HEK293 (cell line): ENCODE measurements around the gene TMEM63A.
A peak's percentile ranks its signal among the peaks of the same experiment; 100 is the strongest.

ENCODE experiments used
- CTCF ChIA-PET: fragments of 350-600 bp; formaldehyde crosslinking; extraction: SDS; loops from one replicate; lab custom pipeline; 2021; ENCODE audit warnings: antibody characterized with exemption; lab: Yijun Ruan, JAX
- POLR2A ChIA-PET: fragments of 300-600 bp; formaldehyde crosslinking; extraction: SDS; loops from one replicate; lab custom pipeline; 2020; ENCODE audit warnings: antibody characterized with exemption, inconsistent platforms; lab: Yijun Ruan, JAX
- H3K27ac ChIP-seq: fragments of 200-500 bp; sonication (Bioruptor generic); 2 replicates; pipeline ENCODE4 v1.5.1; 2014; ENCODE audit warnings: low read depth, low read length, control low read depth, inconsistent platforms; ENCODE audit errors: extremely low read depth
- H3K36me3 ChIP-seq, 2 experiments: fragments of 200-500 bp in 1 of 2; sonication (Bioruptor generic) in 1 of 2; 1 replicate in 1 of 2; 2 replicates in 1 of 2; pipeline ENCODE4 v1.5.1; 2014 to 2017; ENCODE audit warnings: inconsistent platforms in 2 of 2, low read length in 2 of 2; ENCODE audit not compliant: control insufficient read depth in 2 of 2, insufficient read depth in 1 of 2
- H3K4me1 ChIP-seq: fragments of 200-500 bp; sonication (Bioruptor generic); 2 replicates; pipeline ENCODE4 v1.5.1; 2014; ENCODE audit warnings: mild to moderate bottlenecking, low read length, inconsistent platforms; ENCODE audit not compliant: control insufficient read depth, insufficient read depth
- H3K4me3 ChIP-seq: 2 replicates; pipeline ENCODE4 v1.5.1; 2011; ENCODE audit warnings: low read depth, mild to moderate bottlenecking, control low read depth, low read length, moderate library complexity
- H3K9me3 ChIP-seq: fragments of 200-500 bp; sonication (Bioruptor generic); 2 replicates; pipeline ENCODE4 v1.5.1; 2014; ENCODE audit warnings: low read depth, low read length, inconsistent platforms; ENCODE audit not compliant: control insufficient read depth, insufficient read depth
- BCL11B ChIP-seq: fragments of 450-650 bp; formaldehyde crosslinking; IDR thresholded peaks from 2 replicates; pipeline ENCODE4 v1.5.1; 2016; ENCODE audit warnings: low read depth, missing biosample characterization, missing genetic modification characterization
- HOXC10 ChIP-seq: sonication (generic); formaldehyde crosslinking; IDR thresholded peaks from 2 replicates; pipeline ENCODE4 v1.8.1; 2023; ENCODE audit warnings: mild to moderate bottlenecking, missing genetic modification reagents
- MZF1 ChIP-seq: fragments of 450-650 bp; formaldehyde crosslinking; IDR thresholded peaks from 2 replicates; pipeline ENCODE4 v1.5.1; 2017; ENCODE audit warnings: missing biosample characterization, missing genetic modification characterization, borderline replicate concordance
- PRDM1 ChIP-seq: fragments of 450-650 bp; formaldehyde crosslinking; IDR thresholded peaks from 2 replicates; pipeline ENCODE4; 2016; ENCODE audit warnings: missing biosample characterization, missing genetic modification characterization
- PRDM10 ChIP-seq: fragments of 450-650 bp; formaldehyde crosslinking; IDR thresholded peaks from 2 replicates; pipeline ENCODE4 v1.5.1; 2016; ENCODE audit warnings: missing biosample characterization, missing genetic modification characterization
- SCRT1 ChIP-seq: fragments of 450-650 bp; formaldehyde crosslinking; IDR thresholded peaks from 2 replicates; pipeline ENCODE4 v1.5.1; 2016; ENCODE audit warnings: missing biosample characterization, missing genetic modification characterization, borderline replicate concordance
- ZBTB21 ChIP-seq: fragments of 450-650 bp; formaldehyde crosslinking; IDR thresholded peaks from 2 replicates; pipeline ENCODE4 v1.5.1; 2017; ENCODE audit warnings: missing biosample characterization, missing genetic modification characterization
- ZEB2 ChIP-seq: fragments of 450-650 bp; formaldehyde crosslinking; IDR thresholded peaks from 2 replicates; pipeline ENCODE4 v1.5.1; 2016; ENCODE audit warnings: missing biosample characterization, missing genetic modification characterization
- ZNF146 ChIP-seq: fragments of 450-650 bp; formaldehyde crosslinking; IDR thresholded peaks from 2 replicates; pipeline ENCODE4 v1.5.1; 2016; ENCODE audit warnings: missing biosample characterization, missing genetic modification characterization
- ZNF157 ChIP-seq: fragments of 450-650 bp; formaldehyde crosslinking; IDR thresholded peaks from 2 replicates; pipeline ENCODE4 v1.5.1; 2016; ENCODE audit warnings: missing biosample characterization, missing genetic modification characterization
- ZNF174 ChIP-seq: fragments of 450-650 bp; formaldehyde crosslinking; IDR thresholded peaks from 2 replicates; pipeline ENCODE4 v1.5.0; 2017; ENCODE audit warnings: missing biosample characterization, mild to moderate bottlenecking, missing genetic modification characterization
- ZNF350 ChIP-seq: fragments of 450-650 bp; formaldehyde crosslinking; IDR thresholded peaks from 2 replicates; pipeline ENCODE4 v1.5.0; 2017; ENCODE audit warnings: missing biosample characterization, mild to moderate bottlenecking, missing genetic modification characterization
- ZNF354C ChIP-seq: fragments of 450-650 bp; formaldehyde crosslinking; IDR thresholded peaks from 2 replicates; pipeline ENCODE4 v1.5.1; 2016; ENCODE audit warnings: missing biosample characterization, missing genetic modification characterization, low read depth, borderline replicate concordance
- ZNF394 ChIP-seq: fragments of 450-650 bp; formaldehyde crosslinking; IDR thresholded peaks from 2 replicates; pipeline ENCODE4 v1.5.1; 2016; ENCODE audit warnings: missing biosample characterization, missing genetic modification characterization, mild to moderate bottlenecking, moderate library complexity, borderline replicate concordance
- ZNF514 ChIP-seq: fragments of 450-650 bp; formaldehyde crosslinking; IDR thresholded peaks from 2 replicates; pipeline ENCODE4 v1.5.1; 2016; ENCODE audit warnings: missing biosample characterization, missing genetic modification characterization
- ZNF544 ChIP-seq: fragments of 450-650 bp; formaldehyde crosslinking; IDR thresholded peaks from 2 replicates; pipeline ENCODE4 v1.5.0; 2017; ENCODE audit warnings: missing biosample characterization, missing genetic modification characterization
- ZNF558 ChIP-seq: fragments of 450-650 bp; formaldehyde crosslinking; IDR thresholded peaks from 2 replicates; pipeline ENCODE4 v1.5.1; 2016; ENCODE audit warnings: missing biosample characterization, missing genetic modification characterization
- ZNF600 ChIP-seq: fragments of 450-650 bp; formaldehyde crosslinking; IDR thresholded peaks from 2 replicates; pipeline ENCODE4 v1.5.1; 2016; ENCODE audit warnings: missing biosample characterization, missing genetic modification characterization
- ZNF654 ChIP-seq: fragments of 450-650 bp; formaldehyde crosslinking; IDR thresholded peaks from 2 replicates; pipeline ENCODE4 v1.5.1; 2016; ENCODE audit warnings: low read depth, missing biosample characterization, missing genetic modification characterization
- ZNF768 ChIP-seq: fragments of 450-650 bp; formaldehyde crosslinking; IDR thresholded peaks from 2 replicates; pipeline ENCODE4 v1.5.1; 2018; ENCODE audit warnings: missing biosample characterization, mild to moderate bottlenecking, missing genetic modification characterization
- ZNF777 ChIP-seq: fragments of 450-650 bp; formaldehyde crosslinking; IDR thresholded peaks from 2 replicates; pipeline ENCODE4 v1.5.1; 2017; ENCODE audit warnings: missing biosample characterization, missing genetic modification characterization, borderline replicate concordance
- ZNF791 ChIP-seq: fragments of 450-650 bp; formaldehyde crosslinking; IDR thresholded peaks from 2 replicates; pipeline ENCODE4 v1.5.1; 2016; ENCODE audit warnings: missing biosample characterization, missing genetic modification characterization
- TF ChIP-seq, protein P1 (sequence below): fragments of 450-650 bp; formaldehyde crosslinking; IDR thresholded peaks from 2 replicates; pipeline ENCODE4 v1.5.1; 2017; ENCODE audit warnings: missing biosample characterization, missing genetic modification characterization
- TF ChIP-seq, protein P2 (sequence below): fragments of 450-650 bp; formaldehyde crosslinking; optimal IDR thresholded peaks from 2 replicates; pipeline ENCODE3; 2016; ENCODE audit warnings: missing biosample characterization, mild to moderate bottlenecking, missing genetic modification characterization
- TF ChIP-seq, protein P3 (sequence below): fragments of 450-650 bp; formaldehyde crosslinking; IDR thresholded peaks from 2 replicates; pipeline ENCODE4 v1.5.1; 2016; ENCODE audit warnings: missing biosample characterization, missing genetic modification characterization, low read depth

TMEM63A gene

DNA sequence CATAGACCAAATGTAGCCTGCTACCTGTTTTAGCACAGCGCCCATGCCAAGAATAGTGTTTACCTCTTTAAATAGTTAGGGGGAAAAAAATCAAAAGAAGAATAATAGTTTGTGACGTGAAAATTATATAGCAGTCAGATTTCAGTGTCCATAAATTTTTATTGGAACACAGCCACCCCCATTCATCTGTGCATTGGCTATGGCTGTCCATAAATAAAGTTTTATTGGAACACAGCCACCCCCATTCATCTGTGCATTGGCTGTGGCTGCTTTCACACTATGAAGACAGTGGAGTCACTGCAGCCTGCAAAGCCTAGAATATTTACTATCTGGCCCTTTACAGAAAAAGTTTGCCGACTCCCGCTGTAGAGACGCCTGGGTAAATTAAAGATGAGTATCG, 51.3 kb downstream of the TMEM63A start (continued):
- 0 out of 2 replicates have a peak, but pooled peaks have one; percentile 17 for TF ChIP-seq PRDM10 (tag by site-specific recombination)
- TF ChIP-seq, all 188 proteins: peak for 4

GRCh38 chr1:225828706-225829345, 53.4 kb downstream of the TMEM63A start:
- CTCF ChIA-PET = interaction anchor here (0.7 kb wide), 1 partner anchor 250 kb away, joined by 4 read pairs; no protein-coding TSS in a partner anchor
- Histone ChIP-seq H3K4me3 (no peak overlapping the region), H3K9me3 (no peaks in the 10 kb centered on the region), H3K36me3 (peaks cover 18 to 34% of the 10 kb centered on the region in 2 experiments), H3K27ac (no peak overlapping the region), H3K4me1 (no peaks in the 10 kb centered on the region)
- no peak for TF ChIP-seq ZNF558 (tag by site-specific recombination)
- TF ChIP-seq ZNF600 (tag by site-specific recombination) = no peak
- TF ChIP-seq ZNF394 (tag by site-specific recombination) = no peak
- no peak for TF ChIP-seq PRDM1
- TF ChIP-seq ZNF544 = no peak
- no peak for TF ChIP-seq ZNF768 (tag by site-specific recombination)
- no peak for TF ChIP-seq ZNF146 (tag by site-specific recombination)
- TF ChIP-seq BCL11B = no peak
- TF ChIP-seq SCRT1 (tag by site-specific recombination) = no peak
- no peak for TF ChIP-seq ZEB2
- no peak for TF ChIP-seq ZNF791 (tag by site-specific recombination)
- TF ChIP-seq, protein P1, sequence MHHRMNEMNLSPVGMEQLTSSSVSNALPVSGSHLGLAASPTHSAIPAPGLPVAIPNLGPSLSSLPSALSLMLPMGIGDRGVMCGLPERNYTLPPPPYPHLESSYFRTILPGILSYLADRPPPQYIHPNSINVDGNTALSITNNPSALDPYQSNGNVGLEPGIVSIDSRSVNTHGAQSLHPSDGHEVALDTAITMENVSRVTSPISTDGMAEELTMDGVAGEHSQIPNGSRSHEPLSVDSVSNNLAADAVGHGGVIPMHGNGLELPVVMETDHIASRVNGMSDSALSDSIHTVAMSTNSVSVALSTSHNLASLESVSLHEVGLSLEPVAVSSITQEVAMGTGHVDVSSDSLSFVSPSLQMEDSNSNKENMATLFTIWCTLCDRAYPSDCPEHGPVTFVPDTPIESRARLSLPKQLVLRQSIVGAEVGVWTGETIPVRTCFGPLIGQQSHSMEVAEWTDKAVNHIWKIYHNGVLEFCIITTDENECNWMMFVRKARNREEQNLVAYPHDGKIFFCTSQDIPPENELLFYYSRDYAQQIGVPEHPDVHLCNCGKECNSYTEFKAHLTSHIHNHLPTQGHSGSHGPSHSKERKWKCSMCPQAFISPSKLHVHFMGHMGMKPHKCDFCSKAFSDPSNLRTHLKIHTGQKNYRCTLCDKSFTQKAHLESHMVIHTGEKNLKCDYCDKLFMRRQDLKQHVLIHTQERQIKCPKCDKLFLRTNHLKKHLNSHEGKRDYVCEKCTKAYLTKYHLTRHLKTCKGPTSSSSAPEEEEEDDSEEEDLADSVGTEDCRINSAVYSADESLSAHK (tag by site-specific recombination) = no peak
- TF ChIP-seq HOXC10 = no peak
- TF ChIP-seq MZF1 (tag by site-specific recombination) = no peak
- POLR2A ChIA-PET = no interaction called here

- ChIA-PET POLR2A (interaction anchor here (0.6 kb wide), 1 partner anchor 16 kb away, joined by 3 read pairs; no protein-coding TSS in a partner anchor), CTCF (interaction anchor here (0.6 to 1.9 kb wide), 6 partner anchors 8 to 92 kb away, joined by 3 to 15 read pairs (median 4); no protein-coding TSS in a partner anchor)
- no peak overlapping the region for H3K4me3 ChIP-seq
- H3K4me1 ChIP-seq = no peaks in the 10 kb centered on the region
- no peak overlapping the region for H3K27ac ChIP-seq
- H3K9me3 ChIP-seq = no peaks in the 10 kb centered on the region
- peaks cover 5 to 24% of the 10 kb centered on the region in 2 experiments; a peak in 2 of 3 replicates for H3K36me3 ChIP-seq
- TF ChIP-seq ZNF174 (no peak), ZNF354C (no peak), ZBTB21 (tag by site-specific recombination) (no peak), ZNF777 (tag by site-specific recombination) (no peak), ZNF514 (tag by site-specific recombination) (no peak), ZNF654 (no peak), ZNF350 (no peak), ZNF157 (tag by site-specific recombination) (no peak)
- TF ChIP-seq, protein P2, sequence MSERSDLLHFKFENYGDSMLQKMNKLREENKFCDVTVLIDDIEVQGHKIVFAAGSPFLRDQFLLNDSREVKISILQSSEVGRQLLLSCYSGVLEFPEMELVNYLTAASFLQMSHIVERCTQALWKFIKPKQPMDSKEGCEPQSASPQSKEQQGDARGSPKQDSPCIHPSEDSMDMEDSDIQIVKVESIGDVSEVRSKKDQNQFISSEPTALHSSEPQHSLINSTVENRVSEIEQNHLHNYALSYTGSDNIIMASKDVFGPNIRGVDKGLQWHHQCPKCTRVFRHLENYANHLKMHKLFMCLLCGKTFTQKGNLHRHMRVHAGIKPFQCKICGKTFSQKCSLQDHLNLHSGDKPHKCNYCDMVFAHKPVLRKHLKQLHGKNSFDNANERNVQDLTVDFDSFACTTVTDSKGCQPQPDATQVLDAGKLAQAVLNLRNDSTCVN (tag by site-specific recombination) = no peak
- TF ChIP-seq, protein P3, sequence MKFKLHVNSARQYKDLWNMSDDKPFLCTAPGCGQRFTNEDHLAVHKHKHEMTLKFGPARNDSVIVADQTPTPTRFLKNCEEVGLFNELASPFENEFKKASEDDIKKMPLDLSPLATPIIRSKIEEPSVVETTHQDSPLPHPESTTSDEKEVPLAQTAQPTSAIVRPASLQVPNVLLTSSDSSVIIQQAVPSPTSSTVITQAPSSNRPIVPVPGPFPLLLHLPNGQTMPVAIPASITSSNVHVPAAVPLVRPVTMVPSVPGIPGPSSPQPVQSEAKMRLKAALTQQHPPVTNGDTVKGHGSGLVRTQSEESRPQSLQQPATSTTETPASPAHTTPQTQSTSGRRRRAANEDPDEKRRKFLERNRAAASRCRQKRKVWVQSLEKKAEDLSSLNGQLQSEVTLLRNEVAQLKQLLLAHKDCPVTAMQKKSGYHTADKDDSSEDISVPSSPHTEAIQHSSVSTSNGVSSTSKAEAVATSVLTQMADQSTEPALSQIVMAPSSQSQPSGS (tag by site-specific recombination) = no peak
Observed at GRCh38 chr1:225827076-225827475, 55.1 kb downstream of the TMEM63A start.
